OCI-LY7 (cell line): ENCODE measurements around the gene TRIM28.
"Not testable (repeated sequence)": the region's sequence is repeated elsewhere in the genome, so short reads cannot be mapped to it uniquely, and the experiment has no call there.

ENCODE experiments used
- EZH2phosphoT487 ChIP-seq: fragments of 200-600 bp; sonication (generic); IDR thresholded peaks from 2 replicates; pipeline ENCODE4 v1.6.1; 2018; ENCODE audit warnings: low read depth, borderline replicate concordance, mild to moderate bottlenecking, mixed run types, antibody characterized with exemption, low read length, moderate library complexity, mixed read lengths
- TF ChIP-seq, protein P1 (sequence below): fragments of 200-600 bp; sonication (generic); conservative IDR thresholded peaks from 2 replicates; pipeline ENCODE4 v1.5.1; 2014; ENCODE audit warnings: mild to moderate bottlenecking, antibody characterized with exemption, low read length, moderate library complexity, mixed read lengths

DNA sequence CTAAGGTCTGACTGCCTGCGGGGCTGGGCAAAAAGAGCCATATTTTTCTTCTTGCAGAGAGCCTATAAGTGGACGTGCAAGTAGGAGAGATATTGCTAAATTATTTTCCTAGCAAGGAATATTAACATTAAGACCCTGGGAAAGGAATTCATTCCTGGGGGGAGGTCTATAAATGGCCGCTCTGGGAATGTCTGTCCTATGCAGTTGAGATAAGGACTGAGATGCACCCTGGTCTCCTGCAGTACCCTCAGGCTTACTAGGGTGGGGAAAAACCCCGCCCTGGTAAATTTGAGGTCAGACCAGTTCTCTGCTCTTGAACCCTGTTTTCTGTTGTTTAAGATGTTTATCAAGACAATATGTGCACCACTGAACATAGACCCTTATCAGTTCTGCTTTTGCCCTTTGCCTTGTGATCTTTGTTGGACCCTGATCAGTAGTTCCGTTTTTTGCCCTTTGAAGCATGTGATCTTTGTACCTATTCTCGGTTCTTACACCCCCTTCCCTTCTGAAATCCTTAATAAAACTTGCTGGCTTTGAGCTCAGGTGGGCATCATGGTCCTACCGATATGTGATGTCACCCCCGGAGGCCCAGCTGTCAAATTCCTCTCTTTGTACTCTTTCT, 36.2 kb upstream of the TRIM28 start:
- TF ChIP-seq, protein P1, sequence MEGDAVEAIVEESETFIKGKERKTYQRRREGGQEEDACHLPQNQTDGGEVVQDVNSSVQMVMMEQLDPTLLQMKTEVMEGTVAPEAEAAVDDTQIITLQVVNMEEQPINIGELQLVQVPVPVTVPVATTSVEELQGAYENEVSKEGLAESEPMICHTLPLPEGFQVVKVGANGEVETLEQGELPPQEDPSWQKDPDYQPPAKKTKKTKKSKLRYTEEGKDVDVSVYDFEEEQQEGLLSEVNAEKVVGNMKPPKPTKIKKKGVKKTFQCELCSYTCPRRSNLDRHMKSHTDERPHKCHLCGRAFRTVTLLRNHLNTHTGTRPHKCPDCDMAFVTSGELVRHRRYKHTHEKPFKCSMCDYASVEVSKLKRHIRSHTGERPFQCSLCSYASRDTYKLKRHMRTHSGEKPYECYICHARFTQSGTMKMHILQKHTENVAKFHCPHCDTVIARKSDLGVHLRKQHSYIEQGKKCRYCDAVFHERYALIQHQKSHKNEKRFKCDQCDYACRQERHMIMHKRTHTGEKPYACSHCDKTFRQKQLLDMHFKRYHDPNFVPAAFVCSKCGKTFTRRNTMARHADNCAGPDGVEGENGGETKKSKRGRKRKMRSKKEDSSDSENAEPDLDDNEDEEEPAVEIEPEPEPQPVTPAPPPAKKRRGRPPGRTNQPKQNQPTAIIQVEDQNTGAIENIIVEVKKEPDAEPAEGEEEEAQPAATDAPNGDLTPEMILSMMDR: not testable (repeated sequence)
- TF ChIP-seq EZH2phosphoT487: not testable (repeated sequence)
